ENCODE results near the gene TMEM254.
"Not testable (repeated sequence)": the region's sequence is repeated elsewhere in the genome, so short reads cannot be mapped to it uniquely, and the experiment has no call there.

The TMEM254 gene

GRCh38 chr10:80090121-80090520 is 11.7 kb downstream of the TMEM254 start:
- Histone ChIP-seq H4K20me1 (ENCODE audit: insufficient read depth, low read length, poor library complexity, severe bottlenecking) (no peaks in the 10 kb centered on the region), H3K4me1 (ENCODE audit: insufficient read depth, low read length, poor library complexity, severe bottlenecking) (no peaks in the 10 kb centered on the region), H3F3A (ENCODE audit: low read depth) (no peaks in the 10 kb centered on the region), H3K79me2 (ENCODE audit: insufficient read depth, low read length) (no peaks in the 10 kb centered on the region), H3K4me2 (ENCODE audit: low read depth, low read length, poor library complexity, severe bottlenecking) (no peak overlapping the region), H3K27me3 (ENCODE audit: insufficient read depth, low read length, poor library complexity, severe bottlenecking) (no peaks in the 10 kb centered on the region), H2AFZ (ENCODE audit: low read length) (no peak overlapping the region), H3K4me3 (ENCODE audit: low read length, poor library complexity, severe bottlenecking) (no peak overlapping the region), H3K36me3 (ENCODE audit: insufficient read depth, low read length) (no peaks in the 10 kb centered on the region), H3K9me3 (ENCODE audit: insufficient read depth, low read depth, low read length) (no peaks in the 10 kb centered on the region), H3K9me2 (replicated peaks; ENCODE audit: low read depth, low read length) (no peaks in the 10 kb centered on the region), H3K9ac (ENCODE audit: low read depth, low read length, poor library complexity, severe bottlenecking) (no peak overlapping the region)
- TF ChIP-seq, protein P1, sequence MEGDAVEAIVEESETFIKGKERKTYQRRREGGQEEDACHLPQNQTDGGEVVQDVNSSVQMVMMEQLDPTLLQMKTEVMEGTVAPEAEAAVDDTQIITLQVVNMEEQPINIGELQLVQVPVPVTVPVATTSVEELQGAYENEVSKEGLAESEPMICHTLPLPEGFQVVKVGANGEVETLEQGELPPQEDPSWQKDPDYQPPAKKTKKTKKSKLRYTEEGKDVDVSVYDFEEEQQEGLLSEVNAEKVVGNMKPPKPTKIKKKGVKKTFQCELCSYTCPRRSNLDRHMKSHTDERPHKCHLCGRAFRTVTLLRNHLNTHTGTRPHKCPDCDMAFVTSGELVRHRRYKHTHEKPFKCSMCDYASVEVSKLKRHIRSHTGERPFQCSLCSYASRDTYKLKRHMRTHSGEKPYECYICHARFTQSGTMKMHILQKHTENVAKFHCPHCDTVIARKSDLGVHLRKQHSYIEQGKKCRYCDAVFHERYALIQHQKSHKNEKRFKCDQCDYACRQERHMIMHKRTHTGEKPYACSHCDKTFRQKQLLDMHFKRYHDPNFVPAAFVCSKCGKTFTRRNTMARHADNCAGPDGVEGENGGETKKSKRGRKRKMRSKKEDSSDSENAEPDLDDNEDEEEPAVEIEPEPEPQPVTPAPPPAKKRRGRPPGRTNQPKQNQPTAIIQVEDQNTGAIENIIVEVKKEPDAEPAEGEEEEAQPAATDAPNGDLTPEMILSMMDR (conservative IDR thresholded peaks at IDR 0.05; ENCODE audit: low read length): no peak
- no peak for TF ChIP-seq EZH2phosphoT487 (IDR thresholded peaks at IDR 0.05; ENCODE audit: borderline replicate concordance)

DNA sequence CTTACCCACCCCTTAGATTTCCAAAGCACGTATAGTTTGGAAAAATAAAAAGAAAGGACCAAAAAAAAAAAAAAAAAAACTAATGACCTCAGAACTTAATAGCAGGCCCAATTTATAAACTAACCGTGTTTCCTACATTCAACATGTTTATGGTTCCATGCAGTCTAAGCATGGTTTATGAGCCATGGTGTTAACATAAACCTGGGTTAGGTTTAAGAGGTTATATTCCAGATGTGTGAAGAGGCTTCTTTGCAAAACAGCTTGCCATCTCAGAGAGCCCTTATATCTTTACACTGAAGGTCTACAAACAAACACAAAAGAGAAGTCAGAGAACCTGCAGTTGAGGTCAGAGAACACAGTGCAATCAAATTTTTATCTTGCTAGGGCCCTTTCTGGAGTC is 15.8 kb downstream of the TMEM254 start:
- Histone ChIP-seq H4K20me1 (ENCODE audit: insufficient read depth, low read length, poor library complexity, severe bottlenecking) (no peaks in the 10 kb centered on the region), H3K27me3 (ENCODE audit: insufficient read depth, low read length, poor library complexity, severe bottlenecking) (no peaks in the 10 kb centered on the region), H3K4me2 (ENCODE audit: low read depth, low read length, poor library complexity, severe bottlenecking) (no peak overlapping the region), H3K4me1 (ENCODE audit: insufficient read depth, low read length, poor library complexity, severe bottlenecking) (no peaks in the 10 kb centered on the region), H3K9me3 (ENCODE audit: insufficient read depth, low read depth, low read length) (no peaks in the 10 kb centered on the region), H3K9ac (ENCODE audit: low read depth, low read length, poor library complexity, severe bottlenecking) (no peak overlapping the region), H3K36me3 (ENCODE audit: insufficient read depth, low read length) (no peaks in the 10 kb centered on the region), H3K4me3 (ENCODE audit: low read length, poor library complexity, severe bottlenecking) (no peak overlapping the region), H3F3A (ENCODE audit: low read depth) (no peaks in the 10 kb centered on the region), H3K9me2 (replicated peaks; ENCODE audit: low read depth, low read length) (no peaks in the 10 kb centered on the region), H2AFZ (ENCODE audit: low read length) (no peak overlapping the region), H3K79me2 (ENCODE audit: insufficient read depth, low read length) (no peaks in the 10 kb centered on the region)
- no peak for TF ChIP-seq EZH2phosphoT487 (IDR thresholded peaks at IDR 0.05; ENCODE audit: borderline replicate concordance)
- TF ChIP-seq, protein P1 (conservative IDR thresholded peaks at IDR 0.05; ENCODE audit: low read length): no peak

- not testable (repeated sequence) for H3K79me2 ChIP-seq (ENCODE audit: insufficient read depth, low read length); H4K20me1 ChIP-seq (ENCODE audit: insufficient read depth, low read length, poor library complexity, severe bottlenecking); H3K4me3 ChIP-seq (ENCODE audit: low read length, poor library complexity, severe bottlenecking); H3K4me2 ChIP-seq (ENCODE audit: low read depth, low read length, poor library complexity, severe bottlenecking); H3K9me2 ChIP-seq (replicated peaks; ENCODE audit: low read depth, low read length); H3K27me3 ChIP-seq (ENCODE audit: insufficient read depth, low read length, poor library complexity, severe bottlenecking); H2AFZ ChIP-seq (ENCODE audit: low read length); H3K4me1 ChIP-seq (ENCODE audit: insufficient read depth, low read length, poor library complexity, severe bottlenecking); H3K9me3 ChIP-seq (ENCODE audit: insufficient read depth, low read depth, low read length); H3K36me3 ChIP-seq (ENCODE audit: insufficient read depth, low read length); H3K9ac ChIP-seq (ENCODE audit: low read depth, low read length, poor library complexity, severe bottlenecking); H3F3A ChIP-seq (ENCODE audit: low read depth)
Measured at GRCh38 chr10:80098272-80098671, 19.8 kb downstream of the TMEM254 start.

GRCh38 chr10:80099295-80099694 is 20.8 kb downstream of the TMEM254 start:
- H3K79me2 ChIP-seq (ENCODE audit: insufficient read depth, low read length); H3K9me3 ChIP-seq (ENCODE audit: insufficient read depth, low read depth, low read length); H3K36me3 ChIP-seq (ENCODE audit: insufficient read depth, low read length); H2AFZ ChIP-seq (ENCODE audit: low read length); H4K20me1 ChIP-seq (ENCODE audit: insufficient read depth, low read length, poor library complexity, severe bottlenecking); H3K9ac ChIP-seq (ENCODE audit: low read depth, low read length, poor library complexity, severe bottlenecking); H3K4me2 ChIP-seq (ENCODE audit: low read depth, low read length, poor library complexity, severe bottlenecking); H3K4me1 ChIP-seq (ENCODE audit: insufficient read depth, low read length, poor library complexity, severe bottlenecking); H3K9me2 ChIP-seq (replicated peaks; ENCODE audit: low read depth, low read length); H3K27me3 ChIP-seq (ENCODE audit: insufficient read depth, low read length, poor library complexity, severe bottlenecking); H3F3A ChIP-seq (ENCODE audit: low read depth); H3K4me3 ChIP-seq (ENCODE audit: low read length, poor library complexity, severe bottlenecking): not testable (repeated sequence)
